Thyroid gland (tissue), 4 donors: ENCODE data around the gene ZNF593. TPM values are rescaled to one million over a fixed set of nuclear protein-coding genes. Genes with fewer than 3 reads are reported as not detected.

Experiments
- DNase-seq, 2 donors: peaks; one replicate each; pipeline ENCODE4 v3.0.0-alpha.2; 2019
- H3K27ac ChIP-seq, 3 donors: fragments of 200-600 bp; sonication (generic); 1 replicate in 2 of 3; 2 replicates in 1 of 3; pipeline ENCODE4 v1.5.1; 2016 to 2019; ENCODE audit warnings: mild to moderate bottlenecking in 1 of 3, moderate library complexity in 1 of 3
- H3K27me3 ChIP-seq: fragments of 200-600 bp; sonication (generic); one replicate; pipeline ENCODE4 v1.5.1; 2019
- H3K36me3 ChIP-seq, 2 donors: fragments of 200-600 bp; sonication (generic); one replicate each; pipeline ENCODE4 v1.5.1; 2016 to 2019
- H3K4me1 ChIP-seq, 2 donors: fragments of 200-600 bp; sonication (generic); one replicate each; pipeline ENCODE4 v1.5.1; 2017 to 2019
- H3K4me3 ChIP-seq, 3 donors: fragments of 200-600 bp; sonication (generic); replicated peaks in 1 of 3; 1 replicate in 2 of 3; 2 replicates in 1 of 3; pipeline ENCODE4 v1.5.1; 2016; ENCODE audit warnings: mild to moderate bottlenecking in 1 of 3
- H3K9me3 ChIP-seq: fragments of 200-600 bp; sonication (generic); one replicate; pipeline ENCODE4 v1.5.1; 2017
- POLR2A ChIP-seq, 2 donors: fragments of 450-650 bp; IDR thresholded peaks; one replicate each; pipeline ENCODE4 v1.6.1; 2017; ENCODE audit warnings: antibody characterized with exemption in 2 of 2, mild to moderate bottlenecking in 2 of 2, moderate library complexity in 1 of 2
- whole genome bisulfite sequencing, 2 donors: methylation state at CpG; one replicate each; pipeline ENCODE4 v1.1.5; 2017; 5-methylcytosine and 5-hydroxymethylcytosine counted together
- intact Hi-C: fragments of 100-400 bp; cut with DNase I; formaldehyde crosslinking; loops from one replicate; pipeline ENCODE4 v1.15.1; 2023
- total RNA-seq, 4 donors: library from RNA; depleted of rRNA; stranded (reverse); fragments of >200 nt; gene quantifications; one replicate each; pipeline ENCODE4 v1.2.3, GENCODE V29; 2016
- TF ChIP-seq, protein P1 (sequence below), 6 experiments: fragments of 200-600 bp in 3 of 6; fragments of 450-650 bp in 3 of 6; sonication (generic) in 3 of 6; IDR thresholded peaks; one replicate each; pipeline ENCODE4 v1.5.1; 2016 to 2019; ENCODE audit warnings: antibody characterized with exemption in 6 of 6, mild to moderate bottlenecking in 2 of 6, inconsistent platforms in 1 of 6, moderate library complexity in 1 of 6

The ZNF593 gene
- total RNA-seq, 4 donors from 2014 or later, result 18.3 to 65.8 (median 27.3) TPM

DNA sequence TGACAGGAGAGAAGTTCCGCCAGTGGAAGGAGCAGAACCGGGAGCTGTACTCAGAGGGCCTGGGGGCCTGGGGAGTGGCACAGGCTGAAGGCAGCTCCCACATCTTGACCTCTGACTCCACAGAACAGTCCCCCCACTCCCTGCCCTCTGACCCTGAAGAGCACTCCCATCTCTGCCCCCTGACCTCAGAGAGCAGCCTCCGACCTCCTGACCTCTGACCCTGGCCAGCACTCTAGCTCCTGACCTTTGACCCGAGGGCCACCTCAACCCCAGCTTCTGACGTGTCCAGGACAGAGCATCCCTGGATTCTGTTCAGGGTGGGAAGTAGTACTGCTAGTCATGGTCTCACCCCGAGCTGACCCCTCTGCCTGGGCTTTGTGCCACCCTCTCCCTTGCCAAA is 19.6 kb downstream of the ZNF593 start:
- Histone ChIP-seq H3K36me3 (peaks cover 5 to 15% of the 10 kb centered on the region in 2 donors), H3K9me3 (no peaks in the 10 kb centered on the region), H3K27me3 (no peaks in the 10 kb centered on the region), H3K27ac (no peak overlapping the region), H3K4me3 (no peak overlapping the region), H3K4me1 (no peaks in the 10 kb centered on the region)
- no peak for TF ChIP-seq POLR2A (IDR thresholded peaks at IDR 0.05)
- TF ChIP-seq, protein P1, sequence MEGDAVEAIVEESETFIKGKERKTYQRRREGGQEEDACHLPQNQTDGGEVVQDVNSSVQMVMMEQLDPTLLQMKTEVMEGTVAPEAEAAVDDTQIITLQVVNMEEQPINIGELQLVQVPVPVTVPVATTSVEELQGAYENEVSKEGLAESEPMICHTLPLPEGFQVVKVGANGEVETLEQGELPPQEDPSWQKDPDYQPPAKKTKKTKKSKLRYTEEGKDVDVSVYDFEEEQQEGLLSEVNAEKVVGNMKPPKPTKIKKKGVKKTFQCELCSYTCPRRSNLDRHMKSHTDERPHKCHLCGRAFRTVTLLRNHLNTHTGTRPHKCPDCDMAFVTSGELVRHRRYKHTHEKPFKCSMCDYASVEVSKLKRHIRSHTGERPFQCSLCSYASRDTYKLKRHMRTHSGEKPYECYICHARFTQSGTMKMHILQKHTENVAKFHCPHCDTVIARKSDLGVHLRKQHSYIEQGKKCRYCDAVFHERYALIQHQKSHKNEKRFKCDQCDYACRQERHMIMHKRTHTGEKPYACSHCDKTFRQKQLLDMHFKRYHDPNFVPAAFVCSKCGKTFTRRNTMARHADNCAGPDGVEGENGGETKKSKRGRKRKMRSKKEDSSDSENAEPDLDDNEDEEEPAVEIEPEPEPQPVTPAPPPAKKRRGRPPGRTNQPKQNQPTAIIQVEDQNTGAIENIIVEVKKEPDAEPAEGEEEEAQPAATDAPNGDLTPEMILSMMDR (IDR thresholded peaks at IDR 0.05), result no peak
- no peak for DNase-seq
- 83 to 87% methylated on average over 6 of the region's 6 CpGs for WGBS, 2 donors
- intact Hi-C loops, result no loop called here

DNA sequence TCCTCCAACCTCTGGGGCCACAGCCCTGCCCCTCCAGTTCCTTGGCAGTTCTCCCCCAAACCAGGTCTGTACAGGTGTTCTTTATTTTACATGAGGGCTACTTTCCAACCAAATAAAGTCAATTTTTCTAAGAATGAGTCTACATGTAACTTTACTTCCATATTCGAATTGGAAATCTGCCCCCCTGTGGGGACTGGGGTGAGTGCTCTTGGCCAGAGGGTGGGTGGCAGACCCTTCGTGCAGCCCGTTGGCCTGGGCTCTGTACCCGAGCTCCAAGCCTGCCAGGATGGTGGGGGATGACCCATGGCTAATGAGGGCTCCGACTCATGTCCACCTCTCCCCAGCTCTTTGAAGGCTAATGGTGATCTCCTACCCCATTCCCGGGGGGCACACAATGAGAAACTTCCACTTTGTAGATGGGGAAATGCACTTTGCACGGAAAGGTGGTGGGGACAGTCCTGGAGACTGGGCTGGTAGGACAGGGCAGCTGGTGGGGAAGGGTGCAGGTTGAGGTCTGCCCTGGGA is 20.1 kb downstream of the ZNF593 start:
- WGBS, 2 donors, result 80 to 89% methylated on average over 7 of the region's 7 CpGs
- intact Hi-C loops, result no loop called here

DNA sequence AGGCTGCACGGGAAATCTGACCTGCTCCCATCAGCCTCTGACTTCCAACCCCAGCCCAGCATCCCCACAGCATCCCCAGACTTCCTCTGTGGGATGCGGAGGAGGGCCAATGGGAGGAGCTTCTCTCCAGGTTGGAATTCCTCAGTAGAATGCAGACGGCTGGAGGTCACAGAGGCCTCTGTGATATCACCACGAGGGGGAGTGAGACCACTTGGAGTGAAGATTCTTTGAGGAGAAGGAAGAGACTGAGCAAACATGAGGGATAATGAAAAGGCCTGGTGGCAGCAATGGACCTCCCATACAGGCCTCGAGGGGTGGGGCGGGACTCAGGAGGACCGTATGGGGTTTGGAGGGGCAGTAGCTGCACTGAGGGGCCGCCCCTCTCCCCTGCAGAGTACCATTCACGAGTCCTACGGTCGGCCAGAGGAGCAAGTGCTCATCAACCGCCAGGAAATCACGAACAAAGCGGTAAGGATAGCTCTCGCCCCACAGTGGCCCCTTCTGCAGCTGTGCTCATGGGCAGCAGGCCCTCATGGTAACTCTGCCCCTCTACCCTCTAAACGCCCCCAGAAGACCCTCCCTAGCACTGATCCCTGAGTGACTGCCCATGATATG is 20.8 kb downstream of the ZNF593 start, which contains the start of gene CATSPER4:
Gene CATSPER4, plus strand, starts transcription at position 230 of the 615 bp plus-strand sequence. Its CDS starts 26 bp downstream, at position 256.
- TF ChIP-seq POLR2A (IDR thresholded peaks at IDR 0.05), result no peak
- TF ChIP-seq, protein P1 (IDR thresholded peaks at IDR 0.05), result peak in 4 of 6 experiments; percentile 27 to 53 (median 38)
- Histone ChIP-seq H3K27me3 (no peaks in the 10 kb centered on the region), H3K27ac (no peak within 1 kb of the TSS), H3K36me3 (peaks cover 5 to 8% of the 10 kb centered on the region in 2 donors), H3K4me3 (no peak within 1 kb of the TSS), H3K9me3 (no peaks in the 10 kb centered on the region), H3K4me1 (no peaks in the 10 kb centered on the region)
- WGBS, 2 donors, result 40 to 52% methylated on average over 15 of the region's 16 CpGs
- DNase-seq, result peak; percentile 64 to 65
- intact Hi-C loops, result no loop called here

More for the DNA sequence above, 20.1 kb downstream of the ZNF593 start:
- Histone ChIP-seq H3K36me3 (peaks cover 5 to 12% of the 10 kb centered on the region in 2 donors), H3K4me1 (no peaks in the 10 kb centered on the region), H3K9me3 (no peaks in the 10 kb centered on the region), H3K27me3 (no peaks in the 10 kb centered on the region), H3K27ac (no peak overlapping the region), H3K4me3 (no peak overlapping the region)
- TF ChIP-seq POLR2A (IDR thresholded peaks at IDR 0.05), result no peak
- TF ChIP-seq, protein P1 (IDR thresholded peaks at IDR 0.05), result no peak
- DNase-seq, result no peak

DNA sequence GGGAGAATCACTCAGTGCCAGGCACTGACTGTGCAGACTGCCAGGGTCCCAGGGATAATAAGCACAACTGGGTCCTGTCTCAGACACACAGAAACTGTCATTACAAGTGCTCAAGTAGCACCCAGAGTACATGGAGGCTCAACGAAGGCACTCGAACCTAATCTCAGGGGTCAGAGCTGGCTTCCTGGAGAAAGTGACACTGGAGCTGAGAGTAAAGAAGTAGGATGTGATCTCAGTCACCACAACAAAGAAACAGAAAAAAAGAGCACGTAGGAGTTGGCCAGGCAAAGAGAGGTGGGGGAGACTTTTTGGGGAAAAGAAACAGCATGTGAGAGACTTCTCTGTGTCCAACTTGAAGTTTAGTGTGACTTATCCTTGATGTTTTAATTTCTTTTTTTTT is 22.0 kb downstream of the ZNF593 start:
- Histone ChIP-seq H3K4me3 (no peak overlapping the region), H3K9me3 (no peaks in the 10 kb centered on the region), H3K27ac (no peak overlapping the region), H3K36me3 (peaks cover 5 to 8% of the 10 kb centered on the region in 2 donors), H3K27me3 (no peaks in the 10 kb centered on the region), H3K4me1 (no peaks in the 10 kb centered on the region)
- 45 to 51% methylated on average over 3 of the region's 3 CpGs for WGBS, 2 donors
- TF ChIP-seq POLR2A (IDR thresholded peaks at IDR 0.05), result no peak
- TF ChIP-seq, protein P1 (IDR thresholded peaks at IDR 0.05), result no peak
- DNase-seq, result no peak
- intact Hi-C loops, result no loop called here

DNA sequence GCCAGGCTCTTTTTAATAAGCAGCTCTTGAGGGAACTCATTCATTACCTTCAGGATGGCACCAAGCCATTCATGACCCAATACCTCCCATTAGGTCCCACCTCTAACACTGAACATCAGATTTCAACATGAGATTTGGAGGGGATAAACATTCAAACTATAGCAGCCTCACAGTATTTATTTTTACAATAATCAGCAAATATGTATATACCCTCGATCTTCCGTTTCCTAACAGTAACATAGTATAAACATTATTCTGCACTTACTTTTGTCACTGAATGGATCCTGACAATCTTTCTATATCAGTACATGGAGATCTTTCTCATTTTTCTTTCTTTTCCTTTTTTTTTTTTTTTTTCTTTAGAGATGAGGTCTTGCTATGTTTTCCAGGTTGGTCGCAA is 26.1 kb downstream of the ZNF593 start:
- no peak overlapping the region for H3K4me3 ChIP-seq
- no peaks in the 10 kb centered on the region for H3K4me1 ChIP-seq
- no peak overlapping the region for H3K27ac ChIP-seq
- no peak for DNase-seq
- no peaks in the 10 kb centered on the region for H3K9me3 ChIP-seq
- intact Hi-C loops, result no loop called here
- H3K36me3 ChIP-seq, result no peaks in the 10 kb centered on the region
- TF ChIP-seq POLR2A (IDR thresholded peaks at IDR 0.05), result no peak
- TF ChIP-seq, protein P1 (IDR thresholded peaks at IDR 0.05), result no peak
- H3K27me3 ChIP-seq, result no peaks in the 10 kb centered on the region
- 91 to 92% methylated on average over 3 of the region's 3 CpGs for WGBS, 2 donors
